Fibroblast of gingiva (primary cell): ENCODE data around the gene GRM4.

Source experiments
- DNase-seq: peaks from one replicate; pipeline ENCODE4 v3.0.0-alpha.2; 2011; ENCODE audit warnings: low read depth

Gene GRM4

GRCh38 chr6:33979750-33980149 is 166.1 kb downstream of the GRM4 start:
- DNase-seq, result no peak

GRCh38 chr6:33978412-33979150 is 167.3 kb downstream of the GRM4 start:
- no peak for DNase-seq

- DNase-seq, result no peak
Observed at GRCh38 chr6:33977606-33978411, 168.1 kb downstream of the GRM4 start.

- no peak for DNase-seq
Observed at GRCh38 chr6:33976437-33977360, 169.2 kb downstream of the GRM4 start.

- DNase-seq, result no peak
Observed at GRCh38 chr6:33975661-33976436, 170.0 kb downstream of the GRM4 start.

GRCh38 chr6:33974471-33974870 is 171.4 kb downstream of the GRM4 start:
- DNase-seq, result no peak

GRCh38 chr6:33974030-33974429 is 171.9 kb downstream of the GRM4 start:
- no peak for DNase-seq

- no peak for DNase-seq
Observed at GRCh38 chr6:33971580-33971979, 174.3 kb downstream of the GRM4 start.
